Measurements from ENCODE around the gene TSPEAR.

The TSPEAR gene

GRCh38 chr21:44653656-44654575 lies 57.5 kb downstream of the TSPEAR start:
- DNase-seq (ENCODE audit: extremely low read depth, insufficient read length), result no peak
- H3K36me3 ChIP-seq (ENCODE audit: control insufficient read depth, insufficient read depth, low read length), result no peaks in the 10 kb centered on the region
- no peak for TF ChIP-seq CTCF (IDR thresholded peaks at IDR 0.05; ENCODE audit: insufficient read depth, low read length, poor library complexity, severe bottlenecking)
- H3K27me3 ChIP-seq (replicated peaks; ENCODE audit: control insufficient read depth, insufficient read depth, low read length), result no peaks in the 10 kb centered on the region
- no peak overlapping the region for H3K4me3 ChIP-seq (replicated peaks; ENCODE audit: low read depth, low read length)

- TF ChIP-seq CTCF (IDR thresholded peaks at IDR 0.05; ENCODE audit: insufficient read depth, low read length, poor library complexity, severe bottlenecking), result no peak
- Histone ChIP-seq H3K4me3 (replicated peaks; ENCODE audit: low read depth, low read length) (no peak overlapping the region), H3K36me3 (ENCODE audit: control insufficient read depth, insufficient read depth, low read length) (no peaks in the 10 kb centered on the region), H3K27me3 (replicated peaks; ENCODE audit: control insufficient read depth, insufficient read depth, low read length) (no peaks in the 10 kb centered on the region)
- DNase-seq (ENCODE audit: extremely low read depth, insufficient read length), result no peak
These were observed 58.2 kb downstream of the TSPEAR start for GRCh38 chr21:44653123-44653522.

GRCh38 chr21:44650973-44651675 lies 60.2 kb downstream of the TSPEAR start:
- Histone ChIP-seq H3K4me3 (replicated peaks; ENCODE audit: low read depth, low read length) (no peak overlapping the region), H3K27me3 (replicated peaks; ENCODE audit: control insufficient read depth, insufficient read depth, low read length) (no peaks in the 10 kb centered on the region), H3K36me3 (ENCODE audit: control insufficient read depth, insufficient read depth, low read length) (no peaks in the 10 kb centered on the region)
- no peak for TF ChIP-seq CTCF (IDR thresholded peaks at IDR 0.05; ENCODE audit: insufficient read depth, low read length, poor library complexity, severe bottlenecking)
- no peak for DNase-seq (ENCODE audit: extremely low read depth, insufficient read length)

- no peaks in the 10 kb centered on the region for H3K36me3 ChIP-seq (ENCODE audit: control insufficient read depth, insufficient read depth, low read length)
- TF ChIP-seq CTCF (IDR thresholded peaks at IDR 0.05; ENCODE audit: insufficient read depth, low read length, poor library complexity, severe bottlenecking), result no peak
- no peaks in the 10 kb centered on the region for H3K27me3 ChIP-seq (replicated peaks; ENCODE audit: control insufficient read depth, insufficient read depth, low read length)
- no peak overlapping the region for H3K4me3 ChIP-seq (replicated peaks; ENCODE audit: low read depth, low read length)
- no peak for DNase-seq (ENCODE audit: extremely low read depth, insufficient read length)
These were observed 61.0 kb downstream of the TSPEAR start for GRCh38 chr21:44650265-44650972.

DNA sequence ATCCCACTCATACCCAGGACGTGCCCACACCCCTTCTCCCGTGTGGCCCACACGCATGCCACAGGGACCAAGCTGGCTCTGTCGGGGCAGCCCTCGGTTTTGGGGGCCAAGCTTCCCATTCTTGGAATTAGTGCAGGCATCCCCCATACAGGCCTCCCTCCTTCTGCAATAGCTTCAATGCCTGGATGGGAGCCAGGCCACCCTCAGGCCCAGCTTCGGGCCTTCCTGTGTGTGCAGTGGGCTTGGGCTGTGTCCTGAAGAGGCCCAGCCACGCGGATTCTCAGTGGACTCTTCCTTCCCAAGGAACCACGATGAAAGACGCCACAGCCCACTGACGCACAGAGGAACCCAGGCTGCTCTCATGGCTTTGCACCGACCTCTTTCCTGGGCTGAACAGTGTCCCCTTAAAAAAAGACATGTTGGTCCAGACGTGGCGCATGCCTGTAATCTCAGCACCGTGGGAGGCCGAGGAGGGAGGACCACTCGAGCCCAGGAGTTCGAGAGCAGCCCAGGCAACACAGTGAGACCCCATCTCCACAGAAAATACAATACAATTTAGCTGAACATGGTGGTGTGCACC lies 61.8 kb downstream of the TSPEAR start:
- Histone ChIP-seq H3K36me3 (ENCODE audit: control insufficient read depth, insufficient read depth, low read length) (no peaks in the 10 kb centered on the region), H3K27me3 (replicated peaks; ENCODE audit: control insufficient read depth, insufficient read depth, low read length) (no peaks in the 10 kb centered on the region), H3K4me3 (replicated peaks; ENCODE audit: low read depth, low read length) (no peak overlapping the region)
- TF ChIP-seq CTCF (IDR thresholded peaks at IDR 0.05; ENCODE audit: insufficient read depth, low read length, poor library complexity, severe bottlenecking), result no peak
- DNase-seq (ENCODE audit: extremely low read depth, insufficient read length), result no peak

Data from GM06990 (cell line).